IPS DF 6.9 (cell line): Measurements from ENCODE around the gene RTTN.

Source experiments
- DNase-seq: peaks from one replicate; pipeline ENCODE4 v3.0.0-alpha.2; 2013; ENCODE audit warnings: low read depth, low spot score
- H3K27ac ChIP-seq: one replicate; pipeline ENCODE4 v1.5.1; 2013; ENCODE audit warnings: low read length, control low read depth
- H3K27me3 ChIP-seq: 2 replicates; pipeline ENCODE4 v1.6.1; 2013; ENCODE audit warnings: mild to moderate bottlenecking, low read length; ENCODE audit not compliant: control insufficient read depth, insufficient read depth
- H3K36me3 ChIP-seq: 2 replicates; pipeline ENCODE4 v1.6.1; 2013; ENCODE audit warnings: low read length; ENCODE audit not compliant: control insufficient read depth, insufficient read depth
- H3K4me1 ChIP-seq: 2 replicates; pipeline ENCODE4 v1.6.1; 2013; ENCODE audit warnings: low read length; ENCODE audit not compliant: control insufficient read depth, insufficient read depth
- H3K4me3 ChIP-seq: 2 replicates; pipeline ENCODE4 v1.5.1; 2013; ENCODE audit warnings: mild to moderate bottlenecking, low read length
- H3K9me3 ChIP-seq: 2 replicates; pipeline ENCODE4 v1.6.1; 2013; ENCODE audit warnings: low read length, inconsistent platforms; ENCODE audit not compliant: control insufficient read depth, insufficient read depth
- WGBS: extraction: QIAGEN DNeasy Blood & Tissue Kit; methylation state at CpG from one replicate; pipeline ENCODE4 v1.1.7; 2013; ENCODE audit warnings: mixed read lengths, missing lambda C conversion rate; ENCODE audit not compliant: insufficient read length, insufficient coverage; 5-methylcytosine and 5-hydroxymethylcytosine counted together

RTTN gene

DNA sequence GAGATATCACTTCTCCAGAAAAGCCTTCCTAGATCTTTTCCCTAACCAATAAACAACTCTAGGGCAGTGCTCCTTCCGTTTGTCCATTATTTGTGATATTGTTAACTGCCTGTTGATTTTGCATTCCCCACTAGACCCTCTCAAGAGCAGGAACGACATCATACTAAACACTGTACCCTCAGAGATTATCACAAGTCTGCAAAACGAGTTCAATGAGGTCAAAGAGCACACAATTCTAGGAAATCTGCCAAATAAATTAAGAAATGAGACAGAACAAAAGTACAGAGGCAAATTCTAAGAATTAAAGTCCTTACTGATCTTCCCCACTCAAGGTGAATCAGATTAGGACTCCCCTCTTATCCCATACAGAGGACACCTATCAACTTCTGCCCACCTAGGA lies 7.6 kb downstream of the RTTN start:
- Histone ChIP-seq H3K27ac (no peak overlapping the region), H3K36me3 (no peaks in the 10 kb centered on the region; the same call in 1 of the 2 replicates), H3K4me1 (no peaks in the 10 kb centered on the region), H3K4me3 (no peak overlapping the region), H3K27me3 (no peaks in the 10 kb centered on the region), H3K9me3 (no peaks in the 10 kb centered on the region)
- no peak for DNase-seq
- no CpG with 5 or more reads among the region's 3 CpGs for WGBS

DNA sequence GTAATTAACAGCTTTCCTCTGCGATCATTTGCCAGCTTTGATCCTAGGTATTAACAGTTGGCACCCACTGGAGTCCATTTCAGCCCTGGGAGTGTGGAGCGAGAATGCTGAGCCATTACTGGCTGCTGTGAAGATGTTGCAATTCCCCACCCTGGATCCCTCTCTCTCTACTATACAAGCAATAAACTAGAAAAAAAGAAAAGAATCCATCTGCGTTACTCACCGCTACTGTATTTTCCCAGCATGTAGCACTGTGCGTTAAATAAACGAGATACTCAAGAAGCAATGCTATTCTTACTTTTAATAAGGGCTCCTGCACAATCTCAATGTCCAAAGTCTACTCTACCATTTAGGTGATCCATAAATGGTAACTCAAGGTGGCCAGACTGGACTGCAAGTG lies 8.5 kb downstream of the RTTN start:
- no peak overlapping the region for H3K27ac ChIP-seq
- DNase-seq, result no peak
- no CpG with 5 or more reads among the region's 6 CpGs for WGBS
- H3K36me3 ChIP-seq, result no peaks in the 10 kb centered on the region; the same call in 1 of the 2 replicates
- no peak overlapping the region for H3K4me3 ChIP-seq
- H3K9me3 ChIP-seq, result no peaks in the 10 kb centered on the region
- H3K4me1 ChIP-seq, result no peaks in the 10 kb centered on the region
- H3K27me3 ChIP-seq, result no peaks in the 10 kb centered on the region

DNA sequence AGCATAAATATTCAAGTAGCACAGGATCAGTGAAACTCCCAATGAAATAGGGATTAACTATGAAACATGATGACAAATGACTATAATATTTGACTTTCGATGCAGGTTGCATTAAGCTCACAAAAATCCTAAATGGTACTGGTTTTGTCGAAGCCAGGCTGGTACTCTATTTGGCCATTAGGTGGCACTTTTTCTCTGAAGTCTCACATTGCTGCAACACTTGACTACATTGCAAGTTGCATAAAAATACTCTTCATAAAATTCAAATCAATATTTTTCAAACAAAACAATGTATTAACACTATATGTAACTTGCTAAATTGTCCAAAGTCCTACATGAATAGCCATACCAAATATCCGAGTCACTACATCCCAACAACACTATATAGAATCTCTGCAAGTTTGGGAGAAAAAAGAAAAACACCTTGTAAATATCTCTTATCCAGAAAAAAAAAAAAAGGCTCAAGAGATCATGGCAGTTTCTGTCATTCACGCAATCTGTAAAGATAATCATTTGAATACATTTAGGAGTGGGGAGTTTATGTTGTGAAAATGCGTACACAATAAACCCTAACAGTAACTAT lies 9.5 kb downstream of the RTTN start:
- Histone ChIP-seq H3K27me3 (no peaks in the 10 kb centered on the region), H3K9me3 (no peaks in the 10 kb centered on the region), H3K27ac (no peak overlapping the region), H3K36me3 (no peaks in the 10 kb centered on the region; the same call in 1 of the 2 replicates), H3K4me1 (no peaks in the 10 kb centered on the region), H3K4me3 (no peak overlapping the region)
- no CpG with 5 or more reads among the region's 5 CpGs for WGBS
- DNase-seq, result no peak

DNA sequence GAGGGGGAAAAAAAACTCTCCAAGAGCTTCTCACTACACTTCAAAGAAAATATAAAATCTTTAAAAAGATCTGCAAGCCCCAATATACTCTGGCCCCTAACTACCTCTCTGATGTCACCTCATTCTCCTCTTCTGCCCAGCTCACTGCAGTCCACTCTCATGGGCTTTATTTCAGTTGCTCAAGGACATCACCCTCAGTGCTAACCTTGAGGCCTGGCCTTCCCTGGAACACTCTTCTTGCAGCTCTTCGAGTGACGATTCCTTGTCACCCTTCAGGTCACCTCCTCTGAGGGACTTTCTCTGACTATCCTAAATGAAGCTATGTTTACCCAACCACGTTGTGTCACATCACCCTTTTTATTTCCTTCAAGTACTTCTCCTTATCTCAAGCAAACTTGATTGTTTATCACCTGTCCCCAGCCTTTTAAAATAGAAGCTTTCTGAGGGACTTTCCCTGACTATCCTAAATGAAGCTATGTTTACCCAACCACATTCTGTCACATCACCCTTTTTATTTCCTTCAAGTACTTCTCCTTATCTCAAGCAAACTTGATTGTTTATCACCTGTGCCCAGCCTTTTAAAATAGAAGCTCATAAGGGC lies 10.4 kb downstream of the RTTN start:
- Histone ChIP-seq H3K36me3 (no peaks in the 10 kb centered on the region; the same call in 1 of the 2 replicates), H3K27me3 (no peaks in the 10 kb centered on the region), H3K9me3 (no peaks in the 10 kb centered on the region), H3K4me3 (no peak overlapping the region), H3K4me1 (no peaks in the 10 kb centered on the region), H3K27ac (no peak overlapping the region)
- DNase-seq, result no peak
- no CpG with 5 or more reads among the region's 3 CpGs for WGBS

DNA sequence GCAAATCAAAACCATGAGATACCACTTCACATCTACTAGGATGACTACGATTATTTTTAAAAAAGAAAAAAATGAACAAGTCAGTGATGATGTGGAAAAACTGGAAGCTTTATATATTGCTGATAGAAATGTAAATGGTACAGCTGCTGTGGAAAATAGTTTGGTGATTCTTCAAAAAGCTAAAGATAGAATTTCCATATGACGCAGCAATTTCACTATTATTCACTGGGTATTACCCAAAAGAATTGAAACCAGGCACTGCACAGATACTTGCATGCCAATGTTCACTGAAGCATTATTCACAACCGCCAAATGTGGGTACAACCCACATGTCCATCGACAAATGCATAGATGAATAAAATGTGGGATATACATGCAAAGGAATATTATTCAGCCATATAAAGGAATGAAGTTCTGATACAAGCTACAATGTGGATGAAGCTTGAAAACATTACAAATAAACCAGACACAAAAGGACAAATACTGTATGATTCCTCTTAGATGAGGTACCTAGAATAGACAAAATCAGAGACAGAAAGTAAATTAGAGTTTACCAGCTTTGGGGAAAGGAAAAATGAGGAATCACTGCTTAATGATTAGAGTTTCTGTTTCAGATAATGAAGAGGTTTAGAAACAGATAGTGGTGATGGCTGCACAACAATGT lies 11.1 kb downstream of the RTTN start:
- Histone ChIP-seq H3K9me3 (no peaks in the 10 kb centered on the region), H3K4me1 (no peaks in the 10 kb centered on the region), H3K27ac (no peak overlapping the region), H3K4me3 (no peak overlapping the region), H3K36me3 (no peaks in the 10 kb centered on the region; the same call in 1 of the 2 replicates), H3K27me3 (no peaks in the 10 kb centered on the region)
- no peak for DNase-seq
- WGBS, result no CpG with 5 or more reads among the region's 4 CpGs

DNA sequence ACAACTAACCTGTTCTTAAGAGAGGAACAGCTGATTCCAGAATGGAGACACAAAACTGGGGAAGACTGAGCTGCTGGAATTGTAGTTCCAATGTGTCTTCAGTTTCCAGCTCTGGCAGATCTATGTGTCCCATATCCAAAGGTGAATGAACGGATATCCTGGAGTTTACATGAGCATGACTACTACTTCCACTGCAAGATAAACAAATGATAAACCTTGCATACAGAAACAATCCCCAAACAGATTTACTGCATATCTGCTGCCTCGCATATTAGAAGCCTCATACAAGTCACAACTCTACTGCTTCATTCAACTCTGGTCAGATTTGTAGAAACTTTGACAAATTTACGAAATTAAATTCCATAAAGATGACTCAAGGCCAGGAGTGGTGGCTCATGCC lies 15.0 kb downstream of the RTTN start:
- no peaks in the 10 kb centered on the region; the same call in 1 of the 2 replicates for H3K36me3 ChIP-seq

DNA sequence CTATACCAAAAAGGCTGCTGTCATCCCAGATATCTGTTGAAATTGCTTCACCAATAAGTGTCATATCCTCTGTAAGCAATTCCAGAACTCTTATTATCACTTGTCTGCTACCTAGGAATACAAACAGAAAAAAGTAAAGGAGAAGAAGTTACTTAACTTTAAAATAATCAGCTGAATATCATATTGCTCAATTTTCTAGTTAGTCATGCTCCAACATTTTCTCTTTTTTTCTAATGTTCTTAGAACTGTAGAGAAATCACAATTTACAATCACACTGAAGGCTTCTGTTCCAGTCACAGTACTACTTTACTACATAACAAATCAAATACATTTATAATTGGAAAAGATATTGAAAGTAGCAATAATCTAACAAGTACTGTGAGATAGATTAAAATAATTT lies 17.4 kb downstream of the RTTN start:
- Histone ChIP-seq H3K36me3 (no peaks in the 10 kb centered on the region; the same call in 1 of the 2 replicates), H3K4me1 (no peaks in the 10 kb centered on the region), H3K27ac (no peak overlapping the region), H3K9me3 (no peaks in the 10 kb centered on the region), H3K27me3 (no peaks in the 10 kb centered on the region), H3K4me3 (no peak overlapping the region)
- DNase-seq, result no peak

More for the DNA sequence above, 15.0 kb downstream of the RTTN start:
- Histone ChIP-seq H3K9me3 (no peaks in the 10 kb centered on the region), H3K4me1 (no peaks in the 10 kb centered on the region), H3K4me3 (no peak overlapping the region), H3K27ac (no peak overlapping the region), H3K27me3 (no peaks in the 10 kb centered on the region)
- WGBS, result no CpG with 5 or more reads among the region's 3 CpGs
- DNase-seq, result no peak

DNA sequence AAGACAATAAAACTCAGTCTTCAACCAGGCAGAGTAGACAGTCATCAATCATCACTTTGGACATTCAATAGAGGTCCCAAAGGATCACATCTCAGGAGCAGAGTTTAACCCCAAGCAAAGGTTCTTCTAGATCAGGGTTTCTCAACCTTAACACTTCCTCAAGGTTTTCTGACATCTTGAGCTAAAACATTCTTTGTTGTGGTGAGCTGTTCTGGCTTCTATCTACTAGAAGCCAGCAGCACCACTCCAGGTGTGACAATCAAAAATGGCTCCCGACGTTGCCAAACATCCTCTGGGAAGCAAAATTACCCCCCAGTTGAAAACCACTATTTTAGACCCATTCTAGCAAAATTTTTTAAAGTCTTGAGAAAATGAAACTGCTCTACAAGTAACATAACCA lies 22.0 kb downstream of the RTTN start:
- H3K9me3 ChIP-seq, result no peaks in the 10 kb centered on the region
- no peaks in the 10 kb centered on the region; the same call in 1 of the 2 replicates for H3K36me3 ChIP-seq
- DNase-seq, result no peak
- no CpG with 5 or more reads among the region's 2 CpGs for WGBS
- no peaks in the 10 kb centered on the region for H3K4me1 ChIP-seq
- H3K4me3 ChIP-seq, result no peak overlapping the region
- no peaks in the 10 kb centered on the region for H3K27me3 ChIP-seq
- H3K27ac ChIP-seq, result no peak overlapping the region

DNA sequence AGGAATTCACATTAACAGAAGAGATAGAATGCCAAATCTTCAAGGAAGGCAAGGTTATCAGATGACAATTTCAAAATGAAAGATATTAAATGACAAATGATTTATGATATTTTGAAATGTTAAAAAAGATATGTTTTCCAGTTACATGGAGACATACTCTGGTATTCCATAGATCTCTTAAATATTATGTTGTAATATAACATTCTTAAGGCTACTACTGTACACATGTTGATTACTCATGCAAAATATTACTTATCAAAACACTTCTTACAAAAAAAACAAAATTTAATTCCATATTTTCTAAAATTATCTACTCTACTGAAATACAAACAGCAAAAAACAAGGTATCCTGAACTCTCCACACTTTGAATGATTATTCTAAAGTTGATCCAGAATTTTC lies 22.9 kb downstream of the RTTN start:
- Histone ChIP-seq H3K4me3 (no peak overlapping the region), H3K4me1 (no peaks in the 10 kb centered on the region), H3K9me3 (no peaks in the 10 kb centered on the region), H3K27me3 (no peaks in the 10 kb centered on the region), H3K27ac (no peak overlapping the region), H3K36me3 (no peaks in the 10 kb centered on the region; the same call in 1 of the 2 replicates)
- DNase-seq, result no peak

DNA sequence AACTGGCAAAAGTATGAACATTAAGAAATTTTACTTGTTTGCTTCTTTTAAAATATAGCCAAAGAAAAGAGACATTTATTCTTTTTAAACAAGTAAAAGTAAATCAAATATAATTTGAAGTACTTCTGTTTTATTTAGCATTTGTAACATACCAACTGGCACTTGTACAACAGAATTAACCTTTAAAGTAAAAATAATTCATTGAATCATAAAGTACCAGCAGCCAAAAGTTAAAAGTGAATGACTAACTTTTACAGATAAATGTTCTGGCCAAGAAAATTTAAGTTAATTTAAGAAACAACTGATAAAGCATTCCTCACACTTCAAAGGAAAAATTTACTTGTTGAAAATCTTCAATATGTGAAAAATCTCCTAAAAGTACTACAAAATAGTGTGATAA lies 23.8 kb downstream of the RTTN start:
- no peaks in the 10 kb centered on the region; the same call in 1 of the 2 replicates for H3K36me3 ChIP-seq
- H3K4me3 ChIP-seq, result no peak overlapping the region
- no peaks in the 10 kb centered on the region for H3K27me3 ChIP-seq
- no peak overlapping the region for H3K27ac ChIP-seq
- DNase-seq, result no peak
- no peaks in the 10 kb centered on the region for H3K9me3 ChIP-seq
- H3K4me1 ChIP-seq, result no peaks in the 10 kb centered on the region

DNA sequence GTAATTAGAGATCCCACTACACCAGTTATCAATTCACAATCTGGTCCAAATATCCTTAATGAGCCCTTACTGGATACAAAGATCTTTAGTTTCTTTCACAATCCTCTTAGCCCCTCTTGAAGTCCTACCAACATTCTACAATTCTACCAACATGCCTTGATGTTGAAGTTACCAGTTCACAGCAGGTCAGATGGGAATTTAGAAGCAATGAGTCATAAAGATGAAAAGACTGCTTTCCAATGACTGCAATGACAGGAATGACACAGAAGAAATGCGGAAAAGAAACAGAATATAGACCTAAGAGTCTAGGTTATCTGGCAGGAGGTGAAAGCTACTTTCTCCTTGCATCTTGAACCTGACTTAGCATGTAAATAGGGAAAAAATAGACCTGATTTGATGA lies 24.5 kb downstream of the RTTN start:
- Histone ChIP-seq H3K4me3 (no peak overlapping the region), H3K9me3 (no peaks in the 10 kb centered on the region), H3K36me3 (no peaks in the 10 kb centered on the region), H3K27me3 (no peaks in the 10 kb centered on the region), H3K27ac (no peak overlapping the region), H3K4me1 (no peaks in the 10 kb centered on the region)
- WGBS, result no CpG with 5 or more reads among the region's 1 CpG
- no peak for DNase-seq
